Panc1 (cell line): ENCODE data around the gene BRI3BP.

ENCODE experiments used
- POLR2AphosphoS5 ChIP-seq: IDR thresholded peaks from 2 replicates; pipeline ENCODE4 v1.6.1; 2012; ENCODE audit warnings: mild to moderate bottlenecking, low read depth, low read length, moderate library complexity
- SIN3A ChIP-seq: IDR thresholded peaks from 2 replicates; pipeline ENCODE4 v1.6.1; 2012; ENCODE audit warnings: low read depth, mild to moderate bottlenecking, low read length, moderate library complexity, borderline replicate concordance; ENCODE audit not compliant: insufficient read depth
- TF ChIP-seq, protein P1 (sequence below): fragments of 450-650 bp; IDR thresholded peaks from 2 replicates; pipeline ENCODE4 v1.5.1; 2017; ENCODE audit warnings: mild to moderate bottlenecking
- TF ChIP-seq, protein P2 (sequence below), 2 experiments: IDR thresholded peaks; 2 replicates each; pipeline ENCODE4 v1.6.1; 2011 to 2012; ENCODE audit warnings: low read depth in 2 of 2, control low read depth in 1 of 2, low read length in 1 of 2, mild to moderate bottlenecking in 1 of 2, moderate library complexity in 1 of 2; ENCODE audit not compliant: insufficient read depth in 1 of 2

DNA sequence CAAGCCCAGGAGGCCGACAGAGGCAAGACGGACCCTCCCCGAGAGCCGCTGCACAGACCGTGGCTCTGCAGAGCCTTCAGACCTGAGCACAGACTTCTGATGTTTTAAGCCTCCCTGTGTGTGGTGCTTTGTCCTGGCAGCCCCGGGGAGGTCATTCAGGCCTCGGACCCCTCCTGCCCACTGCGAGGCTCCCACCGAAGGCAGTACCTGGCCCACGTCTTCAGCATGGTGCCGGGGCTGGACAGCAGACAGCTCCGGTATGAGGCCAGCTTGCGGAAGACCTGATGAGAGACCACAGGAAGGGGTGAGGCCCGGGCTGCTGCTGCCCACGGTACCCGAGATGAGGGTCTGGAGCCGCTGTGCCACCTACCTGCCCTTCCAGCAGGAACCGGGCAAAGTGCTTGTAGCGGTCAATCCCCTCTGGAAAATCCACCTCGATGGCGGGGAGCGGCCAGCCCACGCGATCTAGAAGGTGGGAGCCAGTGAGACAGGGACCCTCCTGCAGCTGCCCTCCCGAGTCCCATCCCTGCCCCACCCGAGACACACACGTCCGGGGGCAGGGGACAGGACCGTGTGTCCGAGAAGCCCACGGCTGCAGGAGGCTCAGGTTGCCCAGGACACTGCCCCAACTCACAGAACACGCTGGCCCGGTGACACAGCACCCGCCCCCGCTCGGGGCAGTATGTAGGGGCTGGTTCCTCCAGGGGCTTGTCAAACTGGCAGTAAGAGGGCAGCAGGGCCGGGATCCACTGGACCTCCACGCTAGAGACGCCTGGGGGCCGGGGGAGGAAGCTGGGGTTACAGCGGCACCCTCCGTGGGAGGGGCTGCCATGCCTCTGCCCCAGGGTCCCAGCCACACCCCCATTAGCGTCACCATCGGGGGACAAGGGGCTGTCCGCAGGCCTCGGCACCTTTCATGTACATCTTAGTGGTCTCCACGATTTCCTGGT is 43.4 kb upstream of the BRI3BP start:
- TF ChIP-seq, protein P1, sequence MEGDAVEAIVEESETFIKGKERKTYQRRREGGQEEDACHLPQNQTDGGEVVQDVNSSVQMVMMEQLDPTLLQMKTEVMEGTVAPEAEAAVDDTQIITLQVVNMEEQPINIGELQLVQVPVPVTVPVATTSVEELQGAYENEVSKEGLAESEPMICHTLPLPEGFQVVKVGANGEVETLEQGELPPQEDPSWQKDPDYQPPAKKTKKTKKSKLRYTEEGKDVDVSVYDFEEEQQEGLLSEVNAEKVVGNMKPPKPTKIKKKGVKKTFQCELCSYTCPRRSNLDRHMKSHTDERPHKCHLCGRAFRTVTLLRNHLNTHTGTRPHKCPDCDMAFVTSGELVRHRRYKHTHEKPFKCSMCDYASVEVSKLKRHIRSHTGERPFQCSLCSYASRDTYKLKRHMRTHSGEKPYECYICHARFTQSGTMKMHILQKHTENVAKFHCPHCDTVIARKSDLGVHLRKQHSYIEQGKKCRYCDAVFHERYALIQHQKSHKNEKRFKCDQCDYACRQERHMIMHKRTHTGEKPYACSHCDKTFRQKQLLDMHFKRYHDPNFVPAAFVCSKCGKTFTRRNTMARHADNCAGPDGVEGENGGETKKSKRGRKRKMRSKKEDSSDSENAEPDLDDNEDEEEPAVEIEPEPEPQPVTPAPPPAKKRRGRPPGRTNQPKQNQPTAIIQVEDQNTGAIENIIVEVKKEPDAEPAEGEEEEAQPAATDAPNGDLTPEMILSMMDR: no peak
- TF ChIP-seq POLR2AphosphoS5 (no peak), SIN3A (no peak)
- TF ChIP-seq, protein P2, sequence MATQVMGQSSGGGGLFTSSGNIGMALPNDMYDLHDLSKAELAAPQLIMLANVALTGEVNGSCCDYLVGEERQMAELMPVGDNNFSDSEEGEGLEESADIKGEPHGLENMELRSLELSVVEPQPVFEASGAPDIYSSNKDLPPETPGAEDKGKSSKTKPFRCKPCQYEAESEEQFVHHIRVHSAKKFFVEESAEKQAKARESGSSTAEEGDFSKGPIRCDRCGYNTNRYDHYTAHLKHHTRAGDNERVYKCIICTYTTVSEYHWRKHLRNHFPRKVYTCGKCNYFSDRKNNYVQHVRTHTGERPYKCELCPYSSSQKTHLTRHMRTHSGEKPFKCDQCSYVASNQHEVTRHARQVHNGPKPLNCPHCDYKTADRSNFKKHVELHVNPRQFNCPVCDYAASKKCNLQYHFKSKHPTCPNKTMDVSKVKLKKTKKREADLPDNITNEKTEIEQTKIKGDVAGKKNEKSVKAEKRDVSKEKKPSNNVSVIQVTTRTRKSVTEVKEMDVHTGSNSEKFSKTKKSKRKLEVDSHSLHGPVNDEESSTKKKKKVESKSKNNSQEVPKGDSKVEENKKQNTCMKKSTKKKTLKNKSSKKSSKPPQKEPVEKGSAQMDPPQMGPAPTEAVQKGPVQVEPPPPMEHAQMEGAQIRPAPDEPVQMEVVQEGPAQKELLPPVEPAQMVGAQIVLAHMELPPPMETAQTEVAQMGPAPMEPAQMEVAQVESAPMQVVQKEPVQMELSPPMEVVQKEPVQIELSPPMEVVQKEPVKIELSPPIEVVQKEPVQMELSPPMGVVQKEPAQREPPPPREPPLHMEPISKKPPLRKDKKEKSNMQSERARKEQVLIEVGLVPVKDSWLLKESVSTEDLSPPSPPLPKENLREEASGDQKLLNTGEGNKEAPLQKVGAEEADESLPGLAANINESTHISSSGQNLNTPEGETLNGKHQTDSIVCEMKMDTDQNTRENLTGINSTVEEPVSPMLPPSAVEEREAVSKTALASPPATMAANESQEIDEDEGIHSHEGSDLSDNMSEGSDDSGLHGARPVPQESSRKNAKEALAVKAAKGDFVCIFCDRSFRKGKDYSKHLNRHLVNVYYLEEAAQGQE (IDR thresholded peaks at IDR 0.05; ENCODE audit: insufficient read depth in 1 of 2, low read depth in 2 of 2, low read length in 1 of 2): no peak
